B cell (primary cell): ENCODE results near the gene HLA-DMB. TPM values are rescaled to one million over a fixed set of nuclear protein-coding genes. Genes with fewer than 3 reads are reported as not detected.

Experiments
- ATAC-seq: fragments of 200-7000 bp; cut with Tn5 transposase; one replicate; pipeline ENCODE4 v1.10.0; 2021; ENCODE audit warnings: low read depth, mild to moderate bottlenecking, moderate number of reproducible peaks, moderate library complexity
- CTCF ChIA-PET: fragments of 350-600 bp; sonication (Branson Sonifier 250); formaldehyde crosslinking; loops from one replicate; lab custom pipeline; 2021; ENCODE audit warnings: antibody characterized with exemption, inconsistent platforms; lab: Charles Lee
- POLR2A ChIA-PET: fragments of 350-600 bp; sonication (Branson Sonifier 250); formaldehyde crosslinking; loops from one replicate; lab custom pipeline; 2021; ENCODE audit warnings: antibody characterized with exemption; lab: Charles Lee
- DNase-seq: peaks from one replicate; pipeline ENCODE4 v3.0.0; 2013
- H2AFZ ChIP-seq: 2 replicates; pipeline ENCODE4 v1.6.1; 2012; ENCODE audit warnings: mild to moderate bottlenecking, low read depth, low read length; ENCODE audit not compliant: insufficient read depth, poor library complexity, severe bottlenecking
- H3K27ac ChIP-seq, 2 donors: 1 replicate in 1 of 2; 2 replicates in 1 of 2; pipeline ENCODE4 v1.5.1; 2012 to 2013; ENCODE audit warnings: low read length in 2 of 2, mild to moderate bottlenecking in 2 of 2, moderate library complexity in 1 of 2
- H3K27me3 ChIP-seq, 4 experiments: fragments of 200-600 bp in 1 of 4; sonication (generic) in 1 of 4; replicated peaks in 1 of 4; 1 replicate in 2 of 4; 2 replicates in 2 of 4; pipeline versions ENCODE4 v1.6.1 to v1.7.0; 2013 to 2016; ENCODE audit warnings: low read length in 3 of 4, mild to moderate bottlenecking in 2 of 4, mixed read lengths in 1 of 4, moderate library complexity in 1 of 4; ENCODE audit not compliant: insufficient read depth in 4 of 4, control insufficient read depth in 3 of 4; ENCODE audit errors: control extremely low read depth in 1 of 4
- H3K36me3 ChIP-seq, 2 experiments: replicated peaks in 1 of 2; 1 replicate in 1 of 2; 2 replicates in 1 of 2; pipeline versions ENCODE4 v1.6.1 to v1.7.1; 2013; ENCODE audit warnings: low read length in 1 of 2; ENCODE audit not compliant: insufficient read depth in 2 of 2, control insufficient read depth in 1 of 2; ENCODE audit errors: control extremely low read depth in 1 of 2, extremely low read depth in 1 of 2
- H3K4me1 ChIP-seq, 2 donors: fragments of 200-600 bp in 1 of 2; sonication (generic) in 1 of 2; 1 replicate in 1 of 2; 2 replicates in 1 of 2; pipeline versions ENCODE4 v1.5.1 to v1.6.1; 2013 to 2017; ENCODE audit warnings: low read length in 2 of 2; ENCODE audit not compliant: control insufficient read depth in 2 of 2, insufficient read depth in 2 of 2
- H3K4me2 ChIP-seq: replicated peaks from 2 replicates; pipeline ENCODE3; 2012; ENCODE audit warnings: mild to moderate bottlenecking, low read depth, low read length; ENCODE audit not compliant: poor library complexity, severe bottlenecking
- H3K4me3 ChIP-seq, 5 experiments: fragments of 200-600 bp in 1 of 5; sonication (generic) in 1 of 5; 1 replicate in 3 of 5; 2 replicates in 2 of 5; pipeline versions ENCODE4 v1.5.1 to v1.7.0; 2011 to 2016; ENCODE audit warnings: low read length in 4 of 5, mild to moderate bottlenecking in 4 of 5, low read depth in 2 of 5, control low read depth in 1 of 5, moderate library complexity in 1 of 5; ENCODE audit not compliant: insufficient read depth in 1 of 5; ENCODE audit errors: control extremely low read depth in 1 of 5, extremely low read depth in 1 of 5
- H3K79me2 ChIP-seq: fragments of 200-600 bp; sonication (generic); one replicate; pipeline ENCODE4 v1.6.0; 2016; ENCODE audit warnings: low read length; ENCODE audit not compliant: control insufficient read depth, insufficient read depth
- H3K9ac ChIP-seq: fragments of 200-600 bp; sonication (generic); 2 replicates; pipeline ENCODE4 v1.6.1; 2017; ENCODE audit warnings: mild to moderate bottlenecking, low read length, moderate library complexity
- H3K9me3 ChIP-seq, 3 donors: one replicate each; pipeline versions ENCODE4 v1.6.1 to v1.7.1; 2013; ENCODE audit warnings: low read length in 2 of 3; ENCODE audit not compliant: control insufficient read depth in 2 of 3, insufficient read depth in 1 of 3; ENCODE audit errors: control extremely low read depth in 1 of 3
- H4K20me1 ChIP-seq: 2 replicates; pipeline ENCODE4 v1.6.0; 2012; ENCODE audit warnings: mild to moderate bottlenecking, low read length; ENCODE audit not compliant: insufficient read depth, control insufficient read depth, poor library complexity, severe bottlenecking
- H3K27ac Mint-ChIP-seq: one replicate; pipeline ENCODE4 v1.8.0; 2021; ENCODE audit warnings: mixed read lengths
- H3K27me3 Mint-ChIP-seq: one replicate; pipeline ENCODE4 v1.8.0; 2021; ENCODE audit warnings: mixed read lengths
- H3K4me1 Mint-ChIP-seq: one replicate; pipeline ENCODE4 v1.8.0; 2021; ENCODE audit warnings: mixed read lengths
- H3K4me3 Mint-ChIP-seq: one replicate; pipeline ENCODE4 v1.8.0; 2021; ENCODE audit warnings: mixed read lengths
- H3K9me3 Mint-ChIP-seq: one replicate; pipeline ENCODE4 v1.8.0; 2022; ENCODE audit warnings: mixed read lengths; ENCODE audit not compliant: insufficient read depth
- EZH2 ChIP-seq: IDR thresholded peaks from 2 replicates; pipeline ENCODE4 v1.6.1; 2012; ENCODE audit warnings: borderline replicate concordance, low read depth, mild to moderate bottlenecking, moderate library complexity, low read length; ENCODE audit not compliant: insufficient read depth, poor library complexity, severe bottlenecking
- WGBS: methylation state at CpG from one replicate; pipeline ENCODE4 v1.1.5; 2013; ENCODE audit warnings: missing lambda C conversion rate; ENCODE audit not compliant: insufficient coverage; 5-methylcytosine and 5-hydroxymethylcytosine counted together
- intact Hi-C: fragments of 100-400 bp; cut with micrococcal nuclease; formaldehyde crosslinking; loops from one replicate; pipeline ENCODE4 v1.10.0; 2022
- polyA plus RNA-seq: library from polyadenylated mRNA; depleted of rRNA; stranded (reverse); fragments of >200 nt; gene quantifications from 2 replicates; pipeline ENCODE4 v1.2.3, GENCODE V29; 2012
- total RNA-seq, 2 donors: library from RNA; stranded (reverse); fragments of 120-200 nt in 1 of 2; gene quantifications; 1 replicate in 1 of 2; 2 replicates in 1 of 2; pipeline versions ENCODE4 v1.2.3 to v1.2.4, GENCODE V29; 2013 to 2022
- TF ChIP-seq, protein P1 (sequence below): fragments of 200-600 bp; IDR thresholded peaks from one replicate; pipeline ENCODE4 v1.8.0; 2022; ENCODE audit warnings: antibody characterized with exemption, mild to moderate bottlenecking

HLA-DMB gene
- total and polyA plus RNA-seq, 2 donors (not counting 1 experiment from before 2014, with no cell fraction given): 593 to 656 TPM

DNA sequence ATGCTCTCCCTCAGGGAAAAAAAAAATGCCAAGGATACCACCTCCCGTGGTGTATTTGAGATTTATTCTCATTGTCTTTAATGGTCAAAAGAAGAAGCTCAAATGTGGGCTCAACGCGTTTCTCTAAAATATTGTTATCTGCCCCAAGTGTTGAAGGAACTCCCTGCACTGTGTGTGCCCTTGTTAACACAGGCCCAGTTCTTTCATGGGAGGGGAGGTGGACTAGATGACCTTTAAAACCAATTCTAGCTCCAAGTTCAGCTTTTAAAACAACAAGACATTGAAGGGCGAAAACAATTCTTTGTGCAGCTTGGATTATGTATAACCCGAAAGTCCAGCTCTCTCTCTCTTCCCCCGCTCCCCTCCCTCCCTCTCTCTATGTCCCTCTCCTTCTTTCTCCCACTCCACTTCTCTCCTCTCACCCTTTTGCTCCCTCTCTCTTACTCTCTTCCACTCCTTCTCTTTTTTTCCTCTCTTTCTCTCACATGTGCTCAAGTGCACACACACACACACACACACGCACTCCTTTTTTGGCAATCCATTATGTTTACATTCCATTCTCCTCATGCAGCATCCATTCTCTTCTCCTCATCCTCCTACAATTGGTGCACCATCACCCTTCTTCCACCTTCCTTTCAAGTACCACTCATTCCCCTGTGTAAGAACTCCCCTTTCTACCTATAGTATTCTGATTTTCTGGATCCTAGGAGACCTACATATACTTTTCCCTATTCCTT, 8.5 kb downstream of the HLA-DMB start:
- POLR2A ChIA-PET: interaction anchor here (0.8 to 3.9 kb wide), 9 partner anchors 9 to 1358 kb away, joined by 3 to 31 read pairs (median 8); partner anchors contain the start of genes BRD2 and HLA-DMB
- peaks cover 62 to 71% of the 10 kb centered on the region in 2 donors for H3K4me1 ChIP-seq

More for the DNA sequence above, 8.5 kb downstream of the HLA-DMB start:
- peaks cover 46% of the 10 kb centered on the region for H3K79me2 ChIP-seq
- Mint-ChIP-seq H3K9me3 (no peaks in the 10 kb centered on the region), H3K27me3 (no peaks in the 10 kb centered on the region), H3K4me1 (peaks cover 76% of the 10 kb centered on the region), H3K27ac (peak overlapping the region; percentile 89), H3K4me3 (no peak overlapping the region)
- DNase-seq: peak; percentile 15
- TF ChIP-seq EZH2: no peak
- TF ChIP-seq, protein P1, sequence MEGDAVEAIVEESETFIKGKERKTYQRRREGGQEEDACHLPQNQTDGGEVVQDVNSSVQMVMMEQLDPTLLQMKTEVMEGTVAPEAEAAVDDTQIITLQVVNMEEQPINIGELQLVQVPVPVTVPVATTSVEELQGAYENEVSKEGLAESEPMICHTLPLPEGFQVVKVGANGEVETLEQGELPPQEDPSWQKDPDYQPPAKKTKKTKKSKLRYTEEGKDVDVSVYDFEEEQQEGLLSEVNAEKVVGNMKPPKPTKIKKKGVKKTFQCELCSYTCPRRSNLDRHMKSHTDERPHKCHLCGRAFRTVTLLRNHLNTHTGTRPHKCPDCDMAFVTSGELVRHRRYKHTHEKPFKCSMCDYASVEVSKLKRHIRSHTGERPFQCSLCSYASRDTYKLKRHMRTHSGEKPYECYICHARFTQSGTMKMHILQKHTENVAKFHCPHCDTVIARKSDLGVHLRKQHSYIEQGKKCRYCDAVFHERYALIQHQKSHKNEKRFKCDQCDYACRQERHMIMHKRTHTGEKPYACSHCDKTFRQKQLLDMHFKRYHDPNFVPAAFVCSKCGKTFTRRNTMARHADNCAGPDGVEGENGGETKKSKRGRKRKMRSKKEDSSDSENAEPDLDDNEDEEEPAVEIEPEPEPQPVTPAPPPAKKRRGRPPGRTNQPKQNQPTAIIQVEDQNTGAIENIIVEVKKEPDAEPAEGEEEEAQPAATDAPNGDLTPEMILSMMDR: no peak
- CTCF ChIA-PET: interaction anchor here (0.7 to 15.8 kb wide), 12 partner anchors 11 to 87 kb away, joined by 3 to 462 read pairs (median 50); partner anchors contain the start of genes BRD2, HLA-DMA and HLA-DMB
- ATAC-seq: no peak
- H3K36me3 ChIP-seq: peaks cover 9 to 43% of the 10 kb centered on the region in 2 experiments
- intact Hi-C loops: loop anchor here (2.0 kb wide), 1 partner anchor 21 kb away; the partner anchor contains the start of gene HLA-DMA
- H3K4me3 ChIP-seq: no peak overlapping the region
- peaks cover 8% of the 10 kb centered on the region for H4K20me1 ChIP-seq
- H3K9ac ChIP-seq: no peak overlapping the region
- peak overlapping the region; percentile 31 to 72 for H3K27ac ChIP-seq
- H2AFZ ChIP-seq: no peak overlapping the region
- H3K9me3 ChIP-seq: no peaks in the 10 kb centered on the region
- no peaks in the 10 kb centered on the region for H3K27me3 ChIP-seq
- no peak overlapping the region for H3K4me2 ChIP-seq
- WGBS: 98% methylated on average over 4 of the region's 7 CpGs
